Choroid plexus epithelial cell (primary cell): ENCODE data around the gene HECW1.
"Not testable (repeated sequence)": the region's sequence is repeated elsewhere in the genome, so short reads cannot be mapped to it uniquely, and the experiment has no call there.

Experiments used
- DNase-seq: peaks from one replicate; pipeline ENCODE4 v3.0.0-alpha.2; 2010; ENCODE audit warnings: low read depth
- H3K4me3 ChIP-seq: 2 replicates; pipeline ENCODE4 v1.5.1; 2011; ENCODE audit warnings: low read depth, mild to moderate bottlenecking, control low read depth, low read length, moderate library complexity
- CTCF ChIP-seq: conservative IDR thresholded peaks from 2 replicates; pipeline ENCODE4 v1.5.1; 2011; ENCODE audit warnings: low read depth, mild to moderate bottlenecking, control low read depth, inconsistent platforms, low read length, moderate library complexity

Gene HECW1

GRCh38 chr7:43112459-43112940, at the start of gene HECW1:
Gene HECW1, plus strand, starts transcription at chr7:43112647. Its CDS starts 131,259 bp downstream, at chr7:43243906.
- no peak for TF ChIP-seq CTCF
- DNase-seq = no peak
- peak within 1 kb of the TSS; percentile 45 for H3K4me3 ChIP-seq

- no peak overlapping the region for H3K4me3 ChIP-seq
- peak; percentile 56 for TF ChIP-seq CTCF
- peak; percentile 24 for DNase-seq
Measured at GRCh38 chr7:43071604-43072003, 40.8 kb upstream of the HECW1 start.

GRCh38 chr7:43072530-43072929, 39.9 kb upstream of the HECW1 start:
- peak; percentile 53 for DNase-seq
- no peak for TF ChIP-seq CTCF
- H3K4me3 ChIP-seq = no peak overlapping the region

- not testable (repeated sequence) for H3K4me3 ChIP-seq, DNase-seq
Measured at GRCh38 chr7:43073811-43074210, 38.6 kb upstream of the HECW1 start.

GRCh38 chr7:43076189-43076605, 36.2 kb upstream of the HECW1 start:
- no peak overlapping the region for H3K4me3 ChIP-seq
- TF ChIP-seq CTCF = no peak
- DNase-seq = peak; percentile 18

GRCh38 chr7:43076606-43077005, 35.8 kb upstream of the HECW1 start:
- DNase-seq = no peak
- no peak overlapping the region for H3K4me3 ChIP-seq
- no peak for TF ChIP-seq CTCF

- no peak for DNase-seq
- H3K4me3 ChIP-seq = no peak overlapping the region
- TF ChIP-seq CTCF = no peak
Measured at GRCh38 chr7:43077285-43077684, 35.2 kb upstream of the HECW1 start.
